T-helper 1 cell (primary cell): ENCODE results near the gene SCLT1.
"Not testable (repeated sequence)": the region's sequence is repeated elsewhere in the genome, so short reads cannot be mapped to it uniquely, and the experiment has no call there.

Source experiments
- DNase-seq, 5 donors: peaks; one replicate each; pipeline ENCODE4 v3.0.0-alpha.2; 2012 to 2020

SCLT1 gene

GRCh38 chr4:129069537-129069936 lies 23.8 kb downstream of the SCLT1 start:
- DNase-seq = not testable (repeated sequence)

GRCh38 chr4:129064717-129065116 lies 28.6 kb downstream of the SCLT1 start:
- no peak for DNase-seq

- DNase-seq = no peak
Measured at GRCh38 chr4:129063640-129064039, 29.7 kb downstream of the SCLT1 start.

- DNase-seq = no peak
Measured at GRCh38 chr4:129062580-129062979, 30.8 kb downstream of the SCLT1 start.

- DNase-seq = no peak
Measured at GRCh38 chr4:129059028-129059427, 34.3 kb downstream of the SCLT1 start.

- peak in 1 of 5 donors; percentile 16 for DNase-seq
Measured at GRCh38 chr4:129046055-129046959, 47.0 kb downstream of the SCLT1 start.

- no peak for DNase-seq
Measured at GRCh38 chr4:129043523-129043922, 49.8 kb downstream of the SCLT1 start.

GRCh38 chr4:129040471-129040870 lies 52.9 kb downstream of the SCLT1 start:
- no peak for DNase-seq

- no peak for DNase-seq
Measured at GRCh38 chr4:129037093-129037492, 56.2 kb downstream of the SCLT1 start.

- no peak for DNase-seq
Measured at GRCh38 chr4:129014566-129015509, 78.5 kb downstream of the SCLT1 start.

- no peak for DNase-seq
Measured at GRCh38 chr4:129008096-129008495, 85.2 kb downstream of the SCLT1 start.

GRCh38 chr4:128986908-128987307 lies 106.4 kb downstream of the SCLT1 start:
- no peak for DNase-seq

- DNase-seq = no peak
Measured at GRCh38 chr4:128986019-128986418, 107.3 kb downstream of the SCLT1 start.

GRCh38 chr4:128983771-128984485 lies 109.4 kb downstream of the SCLT1 start:
- DNase-seq = no peak

GRCh38 chr4:128981377-128981776 lies 112.0 kb downstream of the SCLT1 start:
- no peak for DNase-seq

- DNase-seq = no peak
Measured at GRCh38 chr4:128980816-128981326, 112.5 kb downstream of the SCLT1 start.

GRCh38 chr4:128979934-128980333 lies 113.4 kb downstream of the SCLT1 start:
- DNase-seq = no peak

GRCh38 chr4:128978985-128979384 lies 114.4 kb downstream of the SCLT1 start:
- no peak for DNase-seq

GRCh38 chr4:128974136-128974581 lies 119.2 kb downstream of the SCLT1 start:
- no peak for DNase-seq

- DNase-seq = no peak
Measured at GRCh38 chr4:128973384-128973783, 120.0 kb downstream of the SCLT1 start.

- DNase-seq = no peak
Measured at GRCh38 chr4:128961405-128961804, 131.9 kb downstream of the SCLT1 start.

GRCh38 chr4:128958194-128958593 lies 135.1 kb downstream of the SCLT1 start:
- no peak for DNase-seq
